GM18870 (cell line): ENCODE results near the gene PAFAH1B1.
"Not testable (repeated sequence)": the region's sequence is repeated elsewhere in the genome, so short reads cannot be mapped to it uniquely, and the experiment has no call there.

ENCODE experiments used
- ATAC-seq: cut with Tn5 transposase; IDR thresholded peaks from one replicate; pipeline ENCODE4 v1.9.1; 2021; ENCODE audit warnings: moderate library complexity; ENCODE audit not compliant: unreplicated experiment

PAFAH1B1 gene

DNA sequence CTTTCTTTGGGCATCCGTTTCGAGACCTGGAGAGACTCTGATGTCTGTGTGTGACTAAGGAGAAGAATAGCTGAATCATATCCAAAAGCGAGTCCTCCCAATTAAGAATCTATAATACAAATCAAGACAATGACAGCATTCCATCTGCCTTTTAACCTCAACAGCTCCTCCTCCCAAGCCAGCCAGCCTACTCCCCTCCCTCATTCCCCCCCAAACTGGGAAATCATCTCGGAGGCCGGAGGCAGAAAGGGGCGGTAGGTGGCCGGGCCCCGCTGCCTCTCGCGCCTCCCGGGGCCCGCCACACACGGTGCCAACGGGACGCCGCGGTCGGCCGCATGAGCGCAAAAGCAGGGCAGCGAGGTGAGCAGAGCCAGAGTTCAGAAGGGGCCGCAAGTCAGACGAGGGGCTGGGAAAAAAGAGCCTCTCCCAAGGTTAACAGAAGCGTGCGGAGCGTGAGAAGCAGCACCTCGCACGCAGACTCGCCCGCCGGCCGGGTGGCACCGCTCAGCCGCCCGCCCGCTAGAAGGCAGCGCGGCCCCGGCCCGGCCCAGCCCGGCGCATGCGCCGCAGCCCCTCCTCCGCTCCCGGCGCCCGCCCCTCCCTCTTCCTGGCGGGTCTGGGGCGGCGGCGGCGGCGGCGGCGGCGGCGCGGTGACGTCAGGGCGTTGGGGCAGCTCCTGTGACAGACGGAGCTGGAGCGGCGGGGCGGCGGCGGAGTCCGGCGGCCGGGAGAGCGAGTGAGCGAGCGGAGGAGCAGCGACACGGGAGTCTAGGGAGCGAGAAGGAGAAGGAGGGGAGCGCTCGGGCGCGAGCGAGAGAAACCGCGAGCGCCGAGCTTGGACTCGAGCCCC is at the start of gene PAFAH1B1:
TSS of gene PAFAH1B1 (plus strand) at position 684 of the 850 bp plus-strand sequence. CDS start 44,635 bp downstream, outside the sequence.
- no peak for ATAC-seq

DNA sequence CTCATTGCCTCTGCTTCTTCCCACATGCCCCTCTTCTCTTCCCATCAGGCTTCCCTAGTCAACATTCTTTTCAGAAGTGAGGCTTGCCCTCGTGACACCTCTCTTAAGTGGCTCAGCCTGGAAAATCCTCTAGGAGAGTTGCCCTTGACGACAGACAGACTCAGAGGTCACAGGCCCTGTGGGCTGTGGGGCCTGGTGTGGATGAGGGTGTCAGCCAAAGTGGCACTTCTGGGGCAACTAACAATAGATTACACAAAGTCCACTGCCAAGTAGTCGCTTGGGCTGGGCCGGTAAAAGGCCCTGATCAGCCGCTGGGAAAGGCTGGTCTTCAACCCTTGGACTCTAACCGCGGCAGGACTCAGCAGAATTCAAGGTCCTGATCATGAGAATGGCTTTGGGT is 48.1 kb upstream of the PAFAH1B1 start:
- ATAC-seq: no peak

DNA sequence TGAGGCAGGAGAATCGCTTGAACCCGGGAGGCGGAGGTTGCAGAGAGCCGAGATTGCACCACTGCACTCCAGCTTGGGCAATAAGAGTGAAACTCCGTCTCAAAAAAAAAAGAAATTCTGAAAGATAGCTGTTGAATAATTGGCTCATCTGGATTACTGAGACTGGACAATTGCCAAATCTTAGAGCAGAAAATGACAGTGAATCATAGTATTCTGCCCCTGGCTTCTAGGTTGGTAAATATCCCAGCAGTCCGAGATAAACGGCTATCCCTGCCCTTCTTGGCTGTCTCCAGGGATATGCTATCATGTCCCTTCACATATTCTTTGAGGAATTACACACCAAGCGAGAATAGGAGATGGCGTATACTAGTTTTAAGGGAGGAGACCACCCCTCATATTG is 46.3 kb upstream of the PAFAH1B1 start:
- ATAC-seq: no peak

DNA sequence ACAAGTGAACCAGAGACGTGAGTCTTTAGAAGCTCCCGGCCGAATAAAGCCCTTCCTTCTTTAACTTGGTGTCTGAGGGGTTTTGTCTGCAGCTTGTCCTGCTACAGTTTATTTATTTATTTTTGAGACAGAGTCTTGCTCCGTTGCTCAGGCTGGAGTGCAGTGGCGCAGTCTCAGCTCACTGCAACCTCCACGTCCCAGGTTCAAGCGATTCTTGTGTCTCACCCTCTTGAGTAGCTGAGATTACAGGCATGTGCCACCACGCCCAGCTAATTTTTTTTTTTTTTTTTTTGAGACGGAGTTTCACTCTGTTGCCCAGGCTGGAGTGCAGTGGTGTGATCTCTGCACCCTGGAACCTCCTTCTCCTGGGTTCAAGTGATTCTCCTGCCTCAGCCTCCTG is 45.4 kb upstream of the PAFAH1B1 start:
- ATAC-seq: not testable (repeated sequence)

DNA sequence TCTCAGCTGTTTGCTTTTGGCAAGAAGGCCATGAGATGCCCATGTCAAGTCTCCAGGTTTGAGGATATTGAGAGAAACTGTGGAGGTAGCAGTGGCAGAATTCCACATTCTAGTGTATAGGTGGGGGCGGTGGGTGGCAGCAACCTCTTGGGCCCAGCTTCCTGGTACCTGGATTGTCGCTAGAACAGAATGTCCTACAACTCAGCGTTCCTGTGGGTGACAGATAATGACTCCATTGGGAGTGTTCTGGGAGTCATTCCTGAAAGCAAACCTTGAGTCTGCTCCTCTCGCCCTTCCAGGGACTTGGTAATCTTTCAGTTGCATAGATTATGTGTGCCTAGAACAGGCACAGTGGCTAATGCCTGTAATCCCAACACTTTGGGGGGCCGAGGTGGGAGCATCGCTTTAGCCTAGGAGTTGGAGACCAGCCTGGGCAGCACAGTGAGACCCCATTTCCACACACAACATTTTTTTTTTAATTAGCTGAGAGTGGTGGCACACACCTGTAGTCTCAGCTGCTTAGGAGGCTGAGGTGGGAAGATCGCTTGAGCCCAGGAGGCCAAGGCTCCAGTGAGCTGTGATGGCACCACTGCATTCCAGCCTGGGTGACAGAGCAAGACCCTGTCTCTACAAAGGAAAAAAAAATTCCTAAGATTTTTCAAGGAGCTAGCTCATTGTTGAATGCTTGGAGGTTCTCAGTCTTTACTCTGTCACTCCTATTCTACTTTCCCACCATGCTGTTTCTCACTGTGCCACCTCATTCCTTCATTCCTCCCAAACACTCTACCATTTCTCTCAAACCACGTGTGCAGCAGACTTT is 43.9 kb upstream of the PAFAH1B1 start:
- ATAC-seq: no peak

DNA sequence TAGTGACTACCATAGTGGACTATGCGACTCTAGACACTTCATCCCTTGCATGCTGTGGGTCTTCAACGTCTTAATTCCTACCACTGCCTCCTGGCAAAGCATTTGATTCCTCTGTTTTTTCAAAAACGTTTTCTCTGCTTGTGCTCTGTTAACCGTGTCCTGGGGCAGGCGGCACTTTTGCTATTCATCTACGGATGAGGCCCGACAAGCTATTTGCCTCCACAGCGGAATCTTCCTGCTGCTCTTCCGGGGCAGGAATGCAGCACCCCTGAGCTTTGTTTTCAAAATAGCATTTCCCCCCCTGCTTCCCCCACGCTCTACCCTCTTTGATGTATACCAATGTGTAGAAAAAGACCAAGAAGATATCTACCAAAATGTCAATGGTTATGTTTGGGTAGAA is 42.0 kb upstream of the PAFAH1B1 start:
- ATAC-seq: no peak

DNA sequence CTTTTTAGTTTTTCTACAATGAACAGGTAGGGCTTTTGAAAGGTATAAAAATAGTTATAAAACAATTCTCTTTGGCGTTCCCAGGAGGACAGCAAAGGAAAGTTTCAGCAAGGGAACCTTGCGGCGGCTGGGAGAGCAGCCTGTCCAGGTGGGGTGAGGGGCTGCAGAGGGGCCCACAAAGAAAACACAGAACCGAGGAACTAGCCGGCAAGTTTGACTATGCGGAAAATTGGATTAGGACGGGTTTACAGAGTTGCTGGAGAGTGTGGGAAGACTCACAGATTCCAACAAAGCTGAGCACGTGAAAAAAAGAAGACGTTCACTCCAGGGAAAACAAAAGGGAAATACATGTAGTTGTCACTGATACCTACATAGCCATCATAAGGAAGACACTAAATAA is 41.5 kb upstream of the PAFAH1B1 start:
- ATAC-seq: no peak

DNA sequence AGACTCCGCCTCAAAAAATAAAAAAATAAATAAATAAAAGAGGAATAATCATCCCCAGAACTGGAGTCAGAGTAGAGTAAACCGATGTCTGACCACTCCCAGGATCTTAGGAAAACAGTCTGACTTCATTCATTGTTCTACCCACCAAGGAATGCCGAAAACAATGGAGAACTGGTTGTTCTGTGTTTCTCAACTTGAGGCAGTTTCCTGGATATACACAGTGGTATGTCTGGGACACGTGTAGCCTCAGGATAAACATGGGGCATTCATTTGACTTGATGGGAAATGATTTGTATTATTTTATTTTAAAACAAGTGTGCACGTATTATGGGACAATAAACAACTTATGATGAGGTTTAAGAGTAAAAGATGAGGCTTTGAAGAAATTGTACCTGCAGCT is 32.8 kb upstream of the PAFAH1B1 start:
- no peak for ATAC-seq

DNA sequence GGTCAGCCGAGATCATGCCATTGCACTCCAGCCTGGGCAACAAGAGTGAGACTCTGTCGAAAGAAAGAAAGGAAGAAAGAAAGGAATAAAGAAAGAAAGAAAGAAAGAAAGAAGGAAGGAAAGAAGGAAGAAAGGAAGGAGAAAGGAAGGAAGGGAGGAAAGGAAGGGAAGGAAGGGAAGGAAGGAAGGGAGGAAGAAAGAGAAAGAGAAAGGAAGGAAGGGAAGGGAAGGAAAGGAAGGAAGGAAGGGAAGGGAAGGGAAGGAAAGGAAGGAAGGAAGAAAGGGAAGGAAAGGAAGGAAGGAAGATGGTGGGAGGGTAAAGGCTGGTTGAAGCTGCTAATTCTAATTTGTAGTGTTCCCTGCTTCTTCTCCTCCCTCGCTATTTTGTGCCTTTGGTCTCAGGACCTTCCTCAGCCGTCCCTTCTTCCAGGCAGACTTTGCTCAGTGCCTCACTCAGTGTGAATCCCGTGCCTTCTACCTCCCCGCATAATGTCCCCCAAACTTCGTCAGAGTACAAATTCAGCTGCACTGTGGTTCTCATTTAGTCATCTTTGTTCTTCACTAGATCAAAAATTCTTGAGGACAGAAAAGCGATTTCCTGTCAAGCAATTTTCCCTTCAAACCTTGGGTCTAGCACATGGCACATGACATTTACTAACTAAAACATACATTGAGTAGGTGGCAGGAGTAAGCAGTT is 31.1 kb upstream of the PAFAH1B1 start:
- ATAC-seq: no peak

DNA sequence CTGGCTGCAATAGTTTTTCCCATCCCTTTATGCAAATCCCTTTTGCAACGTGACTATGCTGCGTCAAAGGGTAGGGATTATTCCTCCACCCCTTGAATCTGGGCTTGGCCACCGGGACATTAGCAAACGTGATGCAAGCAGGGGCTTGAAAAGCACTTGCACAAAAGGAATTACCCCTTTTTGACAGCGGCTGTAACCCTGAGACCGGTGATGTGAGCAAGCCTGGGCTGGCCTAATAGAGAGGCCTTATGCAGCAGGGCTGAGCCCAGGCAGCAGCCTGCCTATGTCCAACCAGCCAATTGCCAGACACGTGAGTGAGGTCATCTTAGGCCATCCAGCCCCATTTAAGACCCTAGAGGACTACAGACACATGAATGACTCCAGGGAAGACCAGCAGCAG is 30.4 kb upstream of the PAFAH1B1 start:
- no peak for ATAC-seq

DNA sequence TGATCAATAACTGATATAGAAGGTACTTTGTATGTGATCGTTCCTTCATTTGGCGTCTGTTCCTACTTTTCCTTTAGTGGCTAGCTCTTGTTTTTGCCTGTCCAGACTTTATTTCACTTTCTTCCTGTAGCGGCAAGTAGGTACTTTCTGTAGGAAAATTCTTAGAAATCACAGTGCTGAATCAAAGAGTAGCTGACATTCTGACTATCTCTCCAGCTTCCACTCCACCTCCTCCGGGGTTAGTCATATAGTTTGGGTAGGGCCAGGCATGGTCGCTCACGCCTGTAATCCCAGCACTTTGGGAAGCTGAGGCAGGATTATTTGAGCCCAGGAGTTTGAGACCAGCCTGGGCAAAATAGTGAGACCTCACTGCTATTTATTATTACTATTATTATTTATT is 29.9 kb upstream of the PAFAH1B1 start:
- ATAC-seq: no peak

DNA sequence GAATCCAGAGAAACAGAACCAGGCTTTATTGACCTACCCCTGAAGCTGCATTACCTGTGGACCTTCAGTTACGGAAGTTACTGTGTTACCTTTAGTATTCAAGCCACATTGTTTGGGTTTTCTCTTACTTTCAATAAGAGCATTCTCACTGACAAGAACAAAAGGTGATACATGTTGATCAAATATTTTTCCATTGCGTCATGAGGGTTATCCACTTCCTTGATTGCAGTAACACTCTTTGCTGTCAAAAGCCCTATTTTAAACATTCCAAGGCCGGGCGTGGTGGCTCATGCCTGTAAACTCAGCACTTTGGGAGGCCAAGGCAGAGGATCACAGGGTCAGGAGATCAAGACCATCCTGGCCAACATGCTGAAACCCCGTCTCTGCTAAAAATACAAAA is 28.6 kb upstream of the PAFAH1B1 start:
- no peak for ATAC-seq

DNA sequence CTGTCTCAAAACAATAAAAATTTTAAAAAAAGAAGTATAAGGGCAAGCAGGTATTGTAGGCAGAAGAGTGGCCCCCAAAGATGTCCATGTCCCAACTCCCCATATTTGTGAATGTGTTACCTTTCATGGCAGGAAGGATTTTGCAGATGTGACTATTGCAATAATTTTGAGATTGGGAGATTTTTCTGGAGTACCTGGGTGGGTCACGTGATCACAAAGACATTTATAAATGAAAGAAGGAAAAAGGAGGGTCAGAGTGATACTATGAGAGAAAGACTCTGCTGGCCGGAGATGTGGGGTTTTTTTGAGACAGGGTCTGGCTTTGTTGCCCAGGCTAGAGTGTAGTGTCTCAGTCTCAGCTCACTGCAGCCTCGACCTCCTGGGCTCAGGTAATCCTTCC is 27.4 kb upstream of the PAFAH1B1 start:
- ATAC-seq: no peak

DNA sequence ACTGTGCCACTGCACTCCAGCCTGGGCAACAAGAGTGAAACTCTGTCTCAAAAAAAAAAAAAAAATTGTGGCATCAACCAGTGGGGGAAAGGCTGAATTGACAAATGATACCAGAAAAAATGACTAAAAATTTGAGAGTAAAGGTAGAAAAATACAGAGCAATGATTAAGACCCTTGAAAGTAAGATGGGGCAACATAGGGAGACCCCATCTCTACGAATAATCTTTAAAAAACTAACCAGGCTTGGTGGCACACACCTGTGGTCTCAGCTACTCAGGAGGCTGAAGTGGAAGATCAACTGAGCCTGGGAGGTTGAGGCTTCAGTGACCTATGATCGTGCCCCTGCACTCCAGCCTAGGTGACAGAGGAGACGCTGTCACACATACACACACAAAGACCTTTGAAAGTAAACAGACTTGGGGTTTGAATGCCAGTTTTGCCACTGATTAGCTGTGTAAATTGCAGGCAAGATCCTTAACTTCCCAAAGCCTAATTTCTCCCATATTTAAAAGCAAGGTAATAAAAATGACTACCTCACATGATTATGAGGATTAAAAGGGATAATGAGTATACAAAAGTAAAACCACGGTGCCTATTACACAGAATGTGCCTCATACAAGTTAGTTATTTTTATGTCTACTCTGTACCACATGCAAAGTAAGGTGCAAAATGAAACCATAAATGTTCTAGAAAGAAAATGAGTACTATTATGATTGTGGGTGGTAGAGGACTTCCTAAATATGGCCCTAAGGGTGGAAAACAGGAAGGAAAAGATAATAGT is 21.7 kb upstream of the PAFAH1B1 start:
- ATAC-seq: peak; percentile 81

DNA sequence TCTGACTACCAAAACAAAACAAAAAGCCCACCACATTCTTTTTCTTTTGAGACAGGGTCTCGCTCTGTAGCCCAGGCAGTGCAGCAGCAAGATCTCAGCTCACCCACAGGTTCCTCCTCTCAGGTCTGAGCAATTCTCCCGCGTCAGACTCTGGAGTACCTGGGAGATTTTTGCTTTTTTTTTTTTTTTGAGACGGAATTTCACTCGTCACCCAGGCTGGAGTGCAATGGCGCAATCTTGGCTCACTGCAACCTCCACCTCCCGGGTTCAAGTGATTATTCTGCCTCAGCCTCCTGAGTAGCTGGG is 21.2 kb upstream of the PAFAH1B1 start:
- ATAC-seq: not testable (repeated sequence)

DNA sequence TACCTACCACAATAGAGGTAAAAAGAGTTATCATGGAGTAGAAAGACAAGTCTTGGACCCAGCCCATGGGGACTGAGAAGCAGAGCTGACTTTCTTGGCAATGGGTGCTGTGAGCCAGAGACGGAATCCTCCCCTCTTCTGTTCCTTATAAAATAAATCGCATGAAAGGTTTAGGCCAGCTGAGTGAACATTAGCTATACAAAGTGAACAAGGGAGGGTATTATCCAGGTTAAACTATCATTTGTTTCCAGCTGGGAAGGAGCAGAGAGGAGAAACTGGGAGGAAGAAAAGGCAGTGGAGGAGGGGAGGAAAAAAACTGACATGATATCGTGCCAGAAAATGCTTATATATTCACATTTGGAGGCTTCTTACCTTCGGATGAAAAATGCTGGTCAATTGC is 13.3 kb upstream of the PAFAH1B1 start:
- ATAC-seq: no peak

DNA sequence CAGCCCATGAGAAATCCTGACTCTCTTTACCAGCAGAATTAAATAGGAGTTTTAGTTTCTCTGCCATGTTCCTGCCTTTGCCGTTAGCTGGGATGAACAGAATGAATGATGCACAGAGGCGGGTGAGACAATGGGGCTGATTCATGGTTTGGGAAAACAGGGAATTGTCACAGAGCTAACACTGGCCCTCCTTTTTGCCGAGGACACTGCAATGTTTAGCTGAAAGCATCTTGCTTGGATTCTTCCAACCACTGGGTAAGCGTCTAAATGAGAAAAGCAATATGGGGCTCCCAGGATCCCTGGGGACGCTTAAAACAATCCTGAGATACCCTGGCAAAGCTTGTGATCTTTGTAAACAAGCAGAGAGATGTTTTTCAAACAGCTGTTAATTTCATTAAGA is 12.8 kb upstream of the PAFAH1B1 start:
- ATAC-seq: no peak

DNA sequence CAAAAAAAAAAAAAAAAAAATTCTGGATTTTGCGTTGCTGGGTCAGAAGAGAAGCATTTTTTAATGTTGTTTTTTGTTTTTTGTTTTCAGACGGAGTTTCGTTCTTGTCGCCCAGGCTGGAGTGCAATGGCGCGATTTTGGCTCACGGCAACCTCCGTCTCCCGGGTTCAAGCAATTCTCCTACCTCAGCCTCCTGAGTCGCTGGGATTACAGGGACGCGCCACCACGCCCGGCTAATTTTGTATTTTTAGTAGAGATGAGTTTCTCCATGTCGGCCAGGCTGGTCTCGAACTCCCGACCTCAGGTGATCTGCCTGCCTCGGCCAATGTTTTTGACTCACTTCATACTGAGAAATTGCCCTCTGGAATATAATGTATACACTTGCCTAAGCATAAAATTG is 11.0 kb upstream of the PAFAH1B1 start:
- ATAC-seq: no peak

DNA sequence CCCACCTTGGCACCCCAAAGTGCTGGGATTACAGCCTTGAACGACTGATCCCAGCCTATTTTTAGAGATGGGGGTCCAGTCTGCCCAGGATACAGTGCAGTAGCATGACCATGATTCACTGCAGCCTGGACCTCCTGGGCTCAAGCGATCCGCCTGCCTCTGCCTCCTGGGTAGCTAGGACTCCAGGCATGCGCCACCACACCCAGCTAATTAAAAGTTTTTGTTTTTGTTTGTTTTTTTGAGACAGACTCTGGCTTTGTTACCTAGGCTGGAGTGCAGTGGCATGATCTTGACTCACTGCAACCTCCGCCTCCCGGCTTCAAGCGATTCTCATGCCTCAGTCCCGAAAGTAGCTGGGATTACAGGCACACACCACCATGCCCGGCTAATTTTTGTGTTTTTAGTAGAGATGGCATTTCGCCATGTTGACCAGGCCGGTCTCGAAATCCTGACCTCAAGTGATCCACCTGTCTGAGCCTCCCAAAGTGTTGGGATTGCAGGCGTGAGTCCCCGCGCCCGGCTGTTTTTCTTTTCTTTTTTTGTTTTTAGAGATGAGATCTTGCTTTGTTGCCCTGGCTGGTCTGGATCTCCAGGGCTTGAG is 2.3 kb upstream of the PAFAH1B1 start:
- no peak for ATAC-seq
